OCI-LY1 (cell line): ENCODE measurements around the gene WSCD2.

Experiments used
- EZH2 ChIP-seq: fragments of 200-600 bp; sonication (generic), shearing (Covaris generic); IDR thresholded peaks from 2 replicates; pipeline ENCODE4 v1.8.0; 2017; ENCODE audit warnings: borderline replicate concordance, mixed run types, mild to moderate bottlenecking, antibody characterized with exemption, low read length, moderate library complexity, mixed read lengths
- TF ChIP-seq, protein P1 (sequence below): fragments of 200-600 bp; sonication (generic), shearing (Covaris generic); IDR thresholded peaks from 2 replicates; pipeline ENCODE4 v1.5.1; 2017; ENCODE audit warnings: mild to moderate bottlenecking, antibody characterized with exemption, low read length, moderate library complexity, mixed read lengths

DNA sequence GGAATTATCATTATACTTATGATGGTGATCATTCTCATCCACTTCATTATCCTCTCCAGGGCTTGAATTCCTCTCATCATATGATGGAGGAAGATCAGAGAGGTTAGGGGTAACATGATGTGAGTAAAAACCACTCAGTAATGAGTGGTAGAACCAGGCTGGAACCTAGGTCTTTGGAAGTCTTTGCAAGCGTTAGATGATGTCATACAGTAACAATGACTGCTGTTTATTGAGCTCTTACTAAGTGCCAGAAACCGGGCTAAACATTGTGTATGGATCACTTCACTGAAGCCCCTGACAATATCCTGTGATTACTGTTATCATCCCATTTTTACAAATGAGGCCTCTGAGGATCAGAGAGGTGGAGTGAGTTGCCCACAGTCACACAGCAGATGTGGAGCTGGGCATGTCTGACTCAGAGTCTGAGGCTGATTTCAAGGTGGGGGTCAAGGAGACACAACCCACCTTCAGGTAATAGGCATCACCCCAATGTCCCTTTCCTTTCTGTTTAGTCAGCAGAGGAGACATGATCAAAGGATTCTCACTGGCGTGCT lies 19.5 kb downstream of the WSCD2 start:
- TF ChIP-seq, protein P1, sequence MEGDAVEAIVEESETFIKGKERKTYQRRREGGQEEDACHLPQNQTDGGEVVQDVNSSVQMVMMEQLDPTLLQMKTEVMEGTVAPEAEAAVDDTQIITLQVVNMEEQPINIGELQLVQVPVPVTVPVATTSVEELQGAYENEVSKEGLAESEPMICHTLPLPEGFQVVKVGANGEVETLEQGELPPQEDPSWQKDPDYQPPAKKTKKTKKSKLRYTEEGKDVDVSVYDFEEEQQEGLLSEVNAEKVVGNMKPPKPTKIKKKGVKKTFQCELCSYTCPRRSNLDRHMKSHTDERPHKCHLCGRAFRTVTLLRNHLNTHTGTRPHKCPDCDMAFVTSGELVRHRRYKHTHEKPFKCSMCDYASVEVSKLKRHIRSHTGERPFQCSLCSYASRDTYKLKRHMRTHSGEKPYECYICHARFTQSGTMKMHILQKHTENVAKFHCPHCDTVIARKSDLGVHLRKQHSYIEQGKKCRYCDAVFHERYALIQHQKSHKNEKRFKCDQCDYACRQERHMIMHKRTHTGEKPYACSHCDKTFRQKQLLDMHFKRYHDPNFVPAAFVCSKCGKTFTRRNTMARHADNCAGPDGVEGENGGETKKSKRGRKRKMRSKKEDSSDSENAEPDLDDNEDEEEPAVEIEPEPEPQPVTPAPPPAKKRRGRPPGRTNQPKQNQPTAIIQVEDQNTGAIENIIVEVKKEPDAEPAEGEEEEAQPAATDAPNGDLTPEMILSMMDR = no peak
- no peak for TF ChIP-seq EZH2
